ENCODE data around the gene MTR. TPM values are rescaled to one million over a fixed set of nuclear protein-coding genes. Genes with fewer than 3 reads are reported as not detected.

MTR gene
- total RNA-seq, 2 donors from 2014 or later = 31.3 to 39.8 TPM

DNA sequence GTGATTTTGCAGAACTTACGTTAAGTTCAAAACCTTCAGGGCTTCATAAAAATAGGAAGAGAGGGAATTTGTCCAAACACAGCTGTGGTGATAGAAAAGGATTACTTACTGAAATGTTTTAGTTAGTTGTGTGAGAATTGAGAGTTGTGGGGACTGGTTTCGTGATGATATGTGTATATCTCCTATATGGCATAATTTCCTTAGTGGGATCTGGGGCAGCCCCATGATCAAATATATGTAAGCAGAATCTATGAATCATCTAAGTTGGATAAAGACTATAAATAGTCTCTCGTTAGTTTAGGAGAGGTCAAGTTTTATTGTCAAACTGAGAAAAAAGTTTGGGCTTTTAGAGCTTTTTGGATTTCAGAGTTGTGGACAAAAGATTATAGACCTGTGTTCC is 14.9 kb downstream of the MTR start:
- TF ChIP-seq, protein P1, sequence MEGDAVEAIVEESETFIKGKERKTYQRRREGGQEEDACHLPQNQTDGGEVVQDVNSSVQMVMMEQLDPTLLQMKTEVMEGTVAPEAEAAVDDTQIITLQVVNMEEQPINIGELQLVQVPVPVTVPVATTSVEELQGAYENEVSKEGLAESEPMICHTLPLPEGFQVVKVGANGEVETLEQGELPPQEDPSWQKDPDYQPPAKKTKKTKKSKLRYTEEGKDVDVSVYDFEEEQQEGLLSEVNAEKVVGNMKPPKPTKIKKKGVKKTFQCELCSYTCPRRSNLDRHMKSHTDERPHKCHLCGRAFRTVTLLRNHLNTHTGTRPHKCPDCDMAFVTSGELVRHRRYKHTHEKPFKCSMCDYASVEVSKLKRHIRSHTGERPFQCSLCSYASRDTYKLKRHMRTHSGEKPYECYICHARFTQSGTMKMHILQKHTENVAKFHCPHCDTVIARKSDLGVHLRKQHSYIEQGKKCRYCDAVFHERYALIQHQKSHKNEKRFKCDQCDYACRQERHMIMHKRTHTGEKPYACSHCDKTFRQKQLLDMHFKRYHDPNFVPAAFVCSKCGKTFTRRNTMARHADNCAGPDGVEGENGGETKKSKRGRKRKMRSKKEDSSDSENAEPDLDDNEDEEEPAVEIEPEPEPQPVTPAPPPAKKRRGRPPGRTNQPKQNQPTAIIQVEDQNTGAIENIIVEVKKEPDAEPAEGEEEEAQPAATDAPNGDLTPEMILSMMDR (IDR thresholded peaks at IDR 0.05) = no peak
- DNase-seq (ENCODE audit: low spot score) (no peak), ATAC-seq (ENCODE audit: insufficient number of reproducible peaks, low FRiP score, low read depth) (no peak)
- no peaks in the 10 kb centered on the region for H3K4me1 ChIP-seq (ENCODE audit: control insufficient read depth in 1 of 2, low read depth in 2 of 2)
- no peaks in the 10 kb centered on the region for H3K27me3 ChIP-seq (replicated peaks; ENCODE audit: insufficient read depth)
- H3K36me3 ChIP-seq = peaks cover 10% of the 10 kb centered on the region
- no peak overlapping the region for H3K27ac ChIP-seq
- H3K9me3 ChIP-seq = no peaks in the 10 kb centered on the region
- H3K4me3 ChIP-seq = no peak overlapping the region

DNA sequence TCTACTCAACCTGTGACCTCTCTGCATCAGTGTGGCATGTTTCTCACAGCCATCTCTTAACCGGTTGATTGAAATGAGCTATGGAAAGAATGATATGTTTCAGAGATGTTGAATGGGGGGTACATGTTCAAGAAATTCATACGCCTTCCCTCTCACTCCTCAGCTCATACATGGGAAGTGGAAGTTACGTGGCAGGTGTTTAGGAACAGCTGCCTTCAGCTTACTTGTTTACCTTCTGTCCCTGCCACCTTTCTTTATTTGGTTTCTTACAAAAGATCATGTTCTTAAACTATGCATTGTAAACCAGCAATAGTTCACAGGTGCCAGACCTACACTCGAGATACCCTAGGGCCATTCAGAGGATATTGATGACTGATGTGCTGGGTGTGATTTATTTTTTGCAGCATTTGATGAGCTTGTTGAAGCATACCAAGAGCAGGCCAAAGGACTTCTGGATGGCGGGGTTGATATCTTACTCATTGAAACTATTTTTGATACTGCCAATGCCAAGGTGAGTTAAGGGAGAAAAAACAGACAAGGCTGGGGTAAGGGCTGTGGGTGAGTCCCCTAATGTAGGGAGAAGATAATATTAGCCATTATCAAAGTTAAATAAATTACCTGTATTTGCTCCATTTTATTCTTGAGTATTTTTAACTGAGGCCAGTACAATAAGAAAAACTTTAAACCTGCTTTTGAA is 17.4 kb downstream of the MTR start:
- H3K27ac ChIP-seq = no peak overlapping the region
- no peaks in the 10 kb centered on the region for H3K9me3 ChIP-seq
- ATAC-seq (ENCODE audit: insufficient number of reproducible peaks, low FRiP score, low read depth) = no peak

DNA sequence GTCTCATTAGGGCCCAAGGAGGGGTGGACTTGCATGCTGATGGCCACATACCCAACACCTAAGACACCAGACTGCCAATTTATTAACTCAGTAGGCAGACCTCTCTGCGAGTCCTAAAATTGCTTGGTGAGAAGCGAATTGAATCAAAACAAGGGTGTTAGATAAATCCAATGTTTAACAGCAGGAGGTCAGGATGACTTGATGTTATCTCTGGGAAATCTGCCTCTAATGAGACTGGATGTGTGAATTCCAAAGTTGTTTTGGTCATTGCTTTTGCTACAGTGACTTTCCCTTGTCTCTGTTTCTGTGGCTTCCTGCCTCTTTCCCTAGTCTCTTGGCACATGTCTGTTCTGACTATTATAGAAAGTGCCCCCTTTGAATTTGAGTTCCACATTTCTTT is 20.8 kb downstream of the MTR start:
- no peaks in the 10 kb centered on the region for H3K4me1 ChIP-seq (ENCODE audit: control insufficient read depth in 1 of 2, low read depth in 2 of 2)
- H3K27me3 ChIP-seq (replicated peaks; ENCODE audit: insufficient read depth) = no peaks in the 10 kb centered on the region
- ATAC-seq (ENCODE audit: insufficient number of reproducible peaks, low FRiP score, low read depth) = no peak
- no peak overlapping the region for H3K4me3 ChIP-seq
- H3K9me3 ChIP-seq = no peaks in the 10 kb centered on the region
- TF ChIP-seq, protein P1 (IDR thresholded peaks at IDR 0.05) = no peak
- peaks cover 34% of the 10 kb centered on the region for H3K36me3 ChIP-seq
- no peak overlapping the region for H3K27ac ChIP-seq
- DNase-seq (ENCODE audit: low spot score) = no peak

More for the DNA sequence above, 17.4 kb downstream of the MTR start:
- Histone ChIP-seq H3K4me1 (ENCODE audit: control insufficient read depth in 1 of 2, low read depth in 2 of 2) (no peaks in the 10 kb centered on the region), H3K27me3 (replicated peaks; ENCODE audit: insufficient read depth) (no peaks in the 10 kb centered on the region), H3K4me3 (no peak overlapping the region), H3K36me3 (peaks cover 22% of the 10 kb centered on the region)
- no peak for DNase-seq (ENCODE audit: low spot score)
- TF ChIP-seq, protein P1 (IDR thresholded peaks at IDR 0.05) = no peak

DNA sequence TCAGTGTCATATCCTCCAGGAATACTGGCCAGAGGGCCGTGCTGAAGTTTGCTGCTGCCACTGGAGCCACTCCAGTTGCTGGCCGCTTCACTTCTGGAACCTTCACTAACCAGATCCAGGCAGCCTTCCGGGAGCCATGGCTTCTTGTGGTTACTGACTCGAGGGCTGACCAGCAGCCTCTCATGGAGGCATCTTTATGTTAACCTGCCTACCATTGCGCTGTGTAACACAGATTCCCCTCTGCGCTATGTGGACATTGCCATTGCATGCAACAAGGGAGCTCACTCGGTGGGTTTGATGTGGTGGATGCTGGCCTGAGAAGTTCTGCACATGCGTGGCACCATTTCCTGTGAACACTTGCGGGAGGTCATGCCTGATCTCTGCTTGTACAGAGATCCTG is 24.8 kb downstream of the MTR start:
- TF ChIP-seq, protein P1 (IDR thresholded peaks at IDR 0.05) = no peak
- ATAC-seq (ENCODE audit: insufficient number of reproducible peaks, low FRiP score, low read depth) (no peak), DNase-seq (ENCODE audit: low spot score) (no peak)
- Histone ChIP-seq H3K27me3 (replicated peaks; ENCODE audit: insufficient read depth) (no peaks in the 10 kb centered on the region), H3K4me1 (ENCODE audit: control insufficient read depth in 1 of 2, low read depth in 2 of 2) (no peaks in the 10 kb centered on the region), H3K27ac (no peak overlapping the region), H3K36me3 (peaks cover 24% of the 10 kb centered on the region), H3K4me3 (no peak overlapping the region), H3K9me3 (no peaks in the 10 kb centered on the region)

GRCh38 chr1:236821091-236821627 is 26.1 kb downstream of the MTR start:
- TF ChIP-seq, protein P1 (IDR thresholded peaks at IDR 0.05) = no peak
- no peak for ATAC-seq (ENCODE audit: insufficient number of reproducible peaks, low FRiP score, low read depth)
- Histone ChIP-seq H3K4me3 (no peak overlapping the region), H3K27me3 (replicated peaks; ENCODE audit: insufficient read depth) (no peaks in the 10 kb centered on the region), H3K36me3 (peaks cover 25% of the 10 kb centered on the region), H3K9me3 (no peaks in the 10 kb centered on the region), H3K4me1 (ENCODE audit: control insufficient read depth in 1 of 2, low read depth in 2 of 2) (no peaks in the 10 kb centered on the region), H3K27ac (no peak overlapping the region)
- no peak for DNase-seq (ENCODE audit: low spot score)

Measured in thoracic aorta (tissue), 2 donors.